Lower leg skin (tissue), 3 donors: Measurements from ENCODE around the gene CYP2A7.
"Not testable (repeated sequence)": the region's sequence is repeated elsewhere in the genome, so short reads cannot be mapped to it uniquely, and the experiment has no call there.

Experiments used
- CTCF ChIP-seq, 3 donors: fragments of 450-650 bp; IDR thresholded peaks; one replicate each; pipeline ENCODE4 v1.5.1; 2016; ENCODE audit warnings: antibody characterized with exemption in 3 of 3, mild to moderate bottlenecking in 3 of 3, moderate library complexity in 2 of 3
- POLR2A ChIP-seq, 2 donors: fragments of 450-650 bp; IDR thresholded peaks; one replicate each; pipeline ENCODE4 v1.6.1; 2016 to 2017; ENCODE audit warnings: antibody characterized with exemption in 2 of 2, mild to moderate bottlenecking in 1 of 2, moderate library complexity in 1 of 2

- not testable (repeated sequence) for TF ChIP-seq CTCF, POLR2A (IDR thresholded peaks at IDR 0.05)
Measured at GRCh38 chr19:40833728-40834533, 48.1 kb downstream of the CYP2A7 start.
